Measurements from ENCODE around the gene FBXO36.
A peak's percentile ranks its signal among the peaks of the same experiment; 100 is the strongest.

The FBXO36 gene

GRCh38 chr2:229922449-229923386 lies at the start of gene FBXO36:
Gene FBXO36 (plus strand): TSS chr2:229922503. CDS start chr2:229922514, 11 bp downstream.
- peak within 1 kb of the TSS; percentile 74 to 92 for H3K4me3 ChIP-seq (replicated peaks in 1 of 2; ENCODE audit: low read depth in 2 of 2, low read length in 2 of 2)
- DNase-seq (ENCODE audit: low read depth in 2 of 2), result peak; percentile 53 to 71

GRCh38 chr2:229873123-229873581 lies 49.2 kb upstream of the FBXO36 start:
- DNase-seq (ENCODE audit: low read depth in 2 of 2), result no peak
- H3K4me3 ChIP-seq (replicated peaks in 1 of 2; ENCODE audit: low read depth in 2 of 2, low read length in 2 of 2), result no peak overlapping the region
- no peak for TF ChIP-seq CTCF (IDR thresholded peaks at IDR 0.05; ENCODE audit: low read depth, low read length)

More at GRCh38 chr2:229922449-229923386, at the start of gene FBXO36:
- no peak for TF ChIP-seq CTCF (IDR thresholded peaks at IDR 0.05; ENCODE audit: low read depth, low read length)

GRCh38 chr2:229874647-229875046 lies 47.7 kb upstream of the FBXO36 start:
- TF ChIP-seq CTCF (IDR thresholded peaks at IDR 0.05; ENCODE audit: low read depth, low read length), result no peak
- DNase-seq (ENCODE audit: low read depth in 2 of 2), result no peak
- no peak overlapping the region for H3K4me3 ChIP-seq (replicated peaks in 1 of 2; ENCODE audit: low read depth in 2 of 2, low read length in 2 of 2)

- DNase-seq (ENCODE audit: low read depth in 2 of 2), result no peak
- no peak for TF ChIP-seq CTCF (IDR thresholded peaks at IDR 0.05; ENCODE audit: low read depth, low read length)
Measured at GRCh38 chr2:229875549-229875948, 46.8 kb upstream of the FBXO36 start.

GRCh38 chr2:229879191-229879950 lies 42.9 kb upstream of the FBXO36 start:
- TF ChIP-seq CTCF (IDR thresholded peaks at IDR 0.05; ENCODE audit: low read depth, low read length), result no peak
- H3K4me3 ChIP-seq (replicated peaks in 1 of 2; ENCODE audit: low read depth in 2 of 2, low read length in 2 of 2), result no peak overlapping the region
- no peak for DNase-seq (ENCODE audit: low read depth in 2 of 2)

More at GRCh38 chr2:229875549-229875948, 46.8 kb upstream of the FBXO36 start:
- no peak overlapping the region for H3K4me3 ChIP-seq (replicated peaks in 1 of 2; ENCODE audit: low read depth in 2 of 2, low read length in 2 of 2)

- TF ChIP-seq CTCF (IDR thresholded peaks at IDR 0.05; ENCODE audit: low read depth, low read length), result no peak
- no peak for DNase-seq (ENCODE audit: low read depth in 2 of 2)
- no peak overlapping the region for H3K4me3 ChIP-seq (replicated peaks in 1 of 2; ENCODE audit: low read depth in 2 of 2, low read length in 2 of 2)
Measured at GRCh38 chr2:229880892-229881586, 41.3 kb upstream of the FBXO36 start.

All from cardiac fibroblast (primary cell).